Measurements from ENCODE around the gene ZNF423. TPM values are rescaled to one million over a fixed set of nuclear protein-coding genes. Genes with fewer than 3 reads are reported as not detected.

The ZNF423 gene
- total and polyA plus RNA-seq, 2 of the 13 experiments (the other 11 are each of a cell fraction or from before 2014, with no cell fraction given), result 0.07 to 0.31 TPM

DNA sequence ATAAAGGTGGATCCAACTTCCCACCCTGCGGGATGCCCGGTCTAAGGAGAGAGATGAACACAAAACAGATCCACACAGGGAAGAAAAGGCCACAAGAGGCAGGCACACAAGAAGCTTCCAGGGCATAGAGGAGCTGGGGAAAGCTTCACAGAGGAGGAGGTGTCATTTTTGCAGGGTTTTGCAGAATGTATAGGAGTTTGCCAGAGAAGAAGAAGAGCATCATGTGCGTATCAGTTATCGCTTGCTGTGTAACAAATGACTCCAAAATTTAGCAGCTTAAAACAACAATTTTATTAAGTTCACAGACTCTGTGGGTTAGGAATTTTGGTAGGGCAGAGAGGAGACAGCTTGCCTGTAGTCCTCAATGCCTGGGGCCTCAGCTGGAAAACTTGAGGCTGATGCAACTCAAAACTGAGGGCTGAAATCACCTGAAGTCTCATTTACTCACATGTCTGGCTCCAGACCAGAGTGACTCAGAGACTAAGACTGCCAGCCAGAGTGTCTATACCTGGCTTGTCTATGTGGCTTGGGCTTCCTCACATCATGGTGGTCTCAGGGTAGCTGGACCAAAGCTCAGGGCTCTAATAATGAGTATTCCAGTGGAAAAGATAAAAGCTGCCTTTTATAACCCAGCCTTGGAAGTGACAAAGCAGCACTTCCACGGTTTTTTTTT, 33.9 kb upstream of the ZNF423 start:
- Histone ChIP-seq H3K4me3 (replicated peaks in 1 of 3; ENCODE audit: insufficient read depth in 1 of 3, low read depth in 2 of 3, low read length in 3 of 3) (no peak overlapping the region), H3K9me3 (ENCODE audit: low read length) (no peaks in the 10 kb centered on the region), H3K4me1 (ENCODE audit: insufficient read depth, low read length) (peaks cover 20% of the 10 kb centered on the region), H3K79me2 (ENCODE audit: insufficient read depth, low read length) (no peaks in the 10 kb centered on the region), H3K4me2 (ENCODE audit: low read depth, low read length) (no peak overlapping the region), H2AFZ (ENCODE audit: low read length) (no peak overlapping the region), H3K27me3 (ENCODE audit: control insufficient read depth in 1 of 2, insufficient read depth in 2 of 2, low read length in 2 of 2) (peaks cover 1 to 27% of the 10 kb centered on the region in 2 experiments; a peak in 3 of 5 replicates), H3K27ac (ENCODE audit: extremely low read length, insufficient read depth, low read length) (no peak overlapping the region), H3K36me3 (replicated peaks in 1 of 2; ENCODE audit: control insufficient read depth in 1 of 2, insufficient read depth in 2 of 2, low read length in 2 of 2) (no peaks in the 10 kb centered on the region), H3K9ac (ENCODE audit: insufficient read depth, low read depth, low read length) (no peak overlapping the region), H4K20me1 (ENCODE audit: insufficient read depth, low read length) (no peaks in the 10 kb centered on the region)
- CTCF ChIA-PET (ENCODE audit: low intra/inter-chr PET ratio, low total read pairs), result no interaction called here
- no TSS peak for BruUV-seq (replicated peaks)
- DNase-seq (ENCODE audit: low spot score), result no peak
- FAIRE-seq, result no peak
- POLR2A ChIA-PET, result no interaction called here
- intact Hi-C loops (cut with micrococcal nuclease; ENCODE audit: unreplicated experiment), result no loop called here
- 0 out of 2 replicates have a peak, but pooled peaks have one; percentile 13 for TF ChIP-seq FOSL2 (CRISPR knock-in tag; IDR thresholded peaks at IDR 0.05)
- TF ChIP-seq ZNF737 (CRISPR knock-in tag; IDR thresholded peaks at IDR 0.05; ENCODE audit: borderline replicate concordance), result no peak
- no peak for TF ChIP-seq SP5 (CRISPR knock-in tag; IDR thresholded peaks at IDR 0.05; ENCODE audit: borderline replicate concordance, low read depth)
- TF ChIP-seq RBAK (CRISPR knock-in tag; IDR thresholded peaks at IDR 0.05), result 0 out of 2 replicates have a peak, but pooled peaks have one; percentile 59
- TF ChIP-seq, protein P1, sequence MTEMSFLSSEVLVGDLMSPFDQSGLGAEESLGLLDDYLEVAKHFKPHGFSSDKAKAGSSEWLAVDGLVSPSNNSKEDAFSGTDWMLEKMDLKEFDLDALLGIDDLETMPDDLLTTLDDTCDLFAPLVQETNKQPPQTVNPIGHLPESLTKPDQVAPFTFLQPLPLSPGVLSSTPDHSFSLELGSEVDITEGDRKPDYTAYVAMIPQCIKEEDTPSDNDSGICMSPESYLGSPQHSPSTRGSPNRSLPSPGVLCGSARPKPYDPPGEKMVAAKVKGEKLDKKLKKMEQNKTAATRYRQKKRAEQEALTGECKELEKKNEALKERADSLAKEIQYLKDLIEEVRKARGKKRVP (CRISPR knock-in tag; IDR thresholded peaks at IDR 0.05), result 0 out of 4 replicates have a peak, but pooled peaks of 1 of the 2 experiments have one; percentile 36
- WGBS (ENCODE audit: low lambda C conversion rate), result 74% methylated on average over 5 of the region's 5 CpGs
- in situ Hi-C loops (cut with HindIII; ENCODE audit: extremely low pct_ligation_motif_present, low pct_unique_long_range_greater_than_20kb), result no loop called here
- ATAC-seq, result no peak

DNA sequence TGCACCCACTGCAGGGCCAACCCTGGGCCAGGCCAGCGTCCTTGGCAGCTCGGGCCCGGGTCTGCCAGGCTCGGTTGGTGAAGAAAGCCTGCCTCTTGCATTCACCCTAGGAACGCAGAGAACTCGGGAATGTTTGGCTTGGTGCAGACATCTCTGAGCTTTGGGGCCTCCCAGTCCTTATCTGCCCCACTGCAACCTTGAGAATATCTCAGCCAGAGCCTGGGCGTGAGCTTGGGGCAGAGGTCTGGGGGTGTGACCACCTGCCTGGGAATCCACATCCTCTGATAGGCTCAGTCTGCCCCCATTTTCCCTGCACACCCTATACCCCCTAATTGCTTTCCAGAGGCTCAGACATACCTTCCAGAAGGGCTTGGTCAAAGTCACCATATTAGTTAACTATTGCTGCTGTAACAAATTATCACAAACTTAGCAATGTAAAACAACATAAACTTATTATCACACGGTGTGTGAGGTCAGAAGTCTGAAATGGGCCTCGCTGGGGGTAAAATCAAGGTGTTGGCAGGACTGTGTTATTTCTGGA, 30.7 kb upstream of the ZNF423 start:
- no peaks in the 10 kb centered on the region for H3K79me2 ChIP-seq (ENCODE audit: insufficient read depth, low read length)
- 7% methylated on average over 8 of the region's 9 CpGs for WGBS (ENCODE audit: low lambda C conversion rate)

More for the DNA sequence above, 30.7 kb upstream of the ZNF423 start:
- no peaks in the 10 kb centered on the region for H3K36me3 ChIP-seq (replicated peaks in 1 of 2; ENCODE audit: control insufficient read depth in 1 of 2, insufficient read depth in 2 of 2, low read length in 2 of 2)
- intact Hi-C loops (cut with micrococcal nuclease; ENCODE audit: unreplicated experiment) (no loop called here), in situ Hi-C loops (cut with HindIII; ENCODE audit: extremely low pct_ligation_motif_present, low pct_unique_long_range_greater_than_20kb) (no loop called here)
- peaks cover 45% of the 10 kb centered on the region for H3K4me1 ChIP-seq (ENCODE audit: insufficient read depth, low read length)
- DNase-seq (ENCODE audit: low spot score), result no peak
- ChIA-PET POLR2A (interaction anchor here (1.2 kb wide), 1 partner anchor 10 kb away, joined by 4 read pairs; no protein-coding TSS in a partner anchor), CTCF (ENCODE audit: low intra/inter-chr PET ratio, low total read pairs) (no interaction called here)
- ATAC-seq, result peak; percentile 11; the same call in 2 of the 3 replicates
- no peak overlapping the region for H3K4me2 ChIP-seq (ENCODE audit: low read depth, low read length)
- no TSS peak for BruUV-seq (replicated peaks)
- peaks cover 0 to 7% of the 10 kb centered on the region in 2 experiments; a peak in 3 of 5 replicates for H3K27me3 ChIP-seq (ENCODE audit: control insufficient read depth in 1 of 2, insufficient read depth in 2 of 2, low read length in 2 of 2)
- FAIRE-seq, result no peak
- H3K27ac ChIP-seq (ENCODE audit: extremely low read length, insufficient read depth, low read length), result no peak overlapping the region
- H3K9ac ChIP-seq (ENCODE audit: insufficient read depth, low read depth, low read length), result no peak overlapping the region
- TF ChIP-seq ZSCAN21 (CRISPR knock-in tag; IDR thresholded peaks at IDR 0.05; ENCODE audit: borderline replicate concordance), result no peak
- peak; percentile 78 for TF ChIP-seq ZNF12 (CRISPR knock-in tag; IDR thresholded peaks at IDR 0.05)
- TF ChIP-seq ZNF382 (CRISPR knock-in tag; IDR thresholded peaks at IDR 0.05; ENCODE audit: borderline replicate concordance), result no peak
- no peak for TF ChIP-seq ZNF234 (CRISPR knock-in tag; conservative IDR thresholded peaks at IDR 0.05)
- TF ChIP-seq ZNF768 (CRISPR knock-in tag; IDR thresholded peaks at IDR 0.05), result peak; percentile 21; the same call in 1 of the 2 replicates
- no peaks in the 10 kb centered on the region for H4K20me1 ChIP-seq (ENCODE audit: insufficient read depth, low read length)
- no peak overlapping the region for H3K4me3 ChIP-seq (replicated peaks in 1 of 3; ENCODE audit: insufficient read depth in 1 of 3, low read depth in 2 of 3, low read length in 3 of 3)
- H2AFZ ChIP-seq (ENCODE audit: low read length), result no peak overlapping the region
- H3K9me3 ChIP-seq (ENCODE audit: low read length), result no peaks in the 10 kb centered on the region

Measured in HepG2 (cell line).